GM12878 (cell line): ENCODE results near the gene KCNIP2. TPM values are rescaled to one million over a fixed set of nuclear protein-coding genes. Genes with fewer than 3 reads are reported as not detected.
A peak's percentile ranks its signal among the peaks of the same experiment; 100 is the strongest.

Experiments
- ATAC-seq: fragments of 200-7000 bp; cut with Tn5 transposase; 3 replicates; pipeline ENCODE4 v1.9.1; 2020; ENCODE audit warnings: mild to moderate bottlenecking, moderate library complexity
- BruUV-seq: library from RNA; stranded (reverse); fragments of 400-500 nt; replicated peaks from 2 replicates; lab custom pipeline; 2021; lab: Mats Ljungman, UMichigan
- CTCF ChIA-PET: fragments of 300-600 bp; sonication (Branson Sonifier 250); formaldehyde crosslinking; extraction: SDS; loops from one replicate; lab custom pipeline; 2021; ENCODE audit warnings: inconsistent platforms; lab: Yijun Ruan, JAX
- POLR2A ChIA-PET: fragments of 350-600 bp; formaldehyde crosslinking; extraction: SDS; loops from one replicate; lab custom pipeline; 2021; ENCODE audit warnings: inconsistent platforms; lab: Charles Lee
- RAD21 ChIA-PET: fragments of 300-600 bp; sonication (Branson Sonifier 250); formaldehyde crosslinking; loops from one replicate; lab custom pipeline; 2023; ENCODE audit warnings: antibody characterized with exemption; ENCODE audit not compliant: unreplicated experiment; lab: Charles Lee
- SMC1A ChIA-PET: fragments of 300-600 bp; sonication (Branson Sonifier 250); formaldehyde crosslinking; loops from one replicate; lab custom pipeline; 2023; ENCODE audit not compliant: unreplicated experiment, uncharacterized antibody; lab: Charles Lee
- DNase-seq: peaks from one replicate; pipeline ENCODE4 v3.0.0-alpha.2; 2011; ENCODE audit warnings: low read depth, low spot score
- FAIRE-seq: peaks from 3 replicates; lab custom pipeline; 2011; peaks lifted over from hg19 to GRCh38; lab: Jason Lieb, UNC
- H2AFZ ChIP-seq: 2 replicates; pipeline ENCODE4 v1.6.0; 2011; ENCODE audit warnings: low read depth, low read length, control low read depth; ENCODE audit not compliant: control insufficient read depth
- H3K27ac ChIP-seq: 2 replicates; pipeline ENCODE4 v1.5.1; 2011; ENCODE audit warnings: control low read depth; ENCODE audit not compliant: control insufficient read depth, insufficient read depth
- H3K27me3 ChIP-seq, 2 experiments: replicated peaks in 1 of 2; 2 replicates each; pipeline versions ENCODE4 v1.6.0 to v1.6.1; 2011; ENCODE audit warnings: low read length in 1 of 2; ENCODE audit not compliant: control insufficient read depth in 2 of 2, insufficient read depth in 2 of 2
- H3K36me3 ChIP-seq, 2 experiments: 2 replicates each; pipeline ENCODE4 v1.5.1; 2011; ENCODE audit warnings: low read length in 1 of 2; ENCODE audit not compliant: control insufficient read depth in 2 of 2, insufficient read depth in 2 of 2
- H3K4me1 ChIP-seq: 2 replicates; pipeline ENCODE4 v1.6.1; 2011; ENCODE audit warnings: mild to moderate bottlenecking, low read length, moderate library complexity, mixed read lengths; ENCODE audit not compliant: control insufficient read depth, insufficient read depth
- H3K4me2 ChIP-seq: 2 replicates; pipeline ENCODE4 v1.6.0; 2011; ENCODE audit warnings: control low read depth; ENCODE audit not compliant: control insufficient read depth, insufficient read depth
- H3K4me3 ChIP-seq: fragments of 200-600 bp; sonication (generic); 2 replicates; pipeline ENCODE4 v1.5.1; 2016
- H3K79me2 ChIP-seq: 2 replicates; pipeline ENCODE4 v1.6.0; 2011; ENCODE audit warnings: low read length; ENCODE audit not compliant: control insufficient read depth, insufficient read depth
- H3K9ac ChIP-seq: 2 replicates; pipeline ENCODE4 v1.8.0; 2011; ENCODE audit warnings: low read length, control low read depth, mixed read lengths; ENCODE audit not compliant: control insufficient read depth, insufficient read depth
- H3K9me3 ChIP-seq: replicated peaks from 3 replicates; pipeline ENCODE4 v1.5.1; 2011; ENCODE audit warnings: mild to moderate bottlenecking, low read length; ENCODE audit not compliant: control insufficient read depth, insufficient read depth
- H4K20me1 ChIP-seq: 2 replicates; pipeline ENCODE4 v1.6.0; 2011; ENCODE audit not compliant: control insufficient read depth, insufficient read depth
- DPF2 ChIP-seq: fragments of 450-650 bp; IDR thresholded peaks from 2 replicates; pipeline ENCODE4 v1.6.1; 2017; ENCODE audit warnings: mild to moderate bottlenecking
- JUNB ChIP-seq: IDR thresholded peaks from 2 replicates; pipeline ENCODE4 v1.6.1; 2016; ENCODE audit warnings: antibody characterized with exemption, mild to moderate bottlenecking
- MEF2A ChIP-seq: IDR thresholded peaks from 2 replicates; pipeline ENCODE4 v1.6.1; 2011; ENCODE audit warnings: low read depth, mild to moderate bottlenecking, low read length, moderate library complexity; ENCODE audit not compliant: insufficient read depth
- MEF2B ChIP-seq: fragments of 450-650 bp; IDR thresholded peaks from 2 replicates; pipeline ENCODE4 v1.6.1; 2018; ENCODE audit warnings: mild to moderate bottlenecking, moderate library complexity; ENCODE audit not compliant: partially characterized antibody, poor library complexity, severe bottlenecking
- POLR2A ChIP-seq: IDR thresholded peaks from 2 replicates; pipeline ENCODE4 v1.6.1; 2011; ENCODE audit warnings: low read depth, mild to moderate bottlenecking, low read length
- RAD51 ChIP-seq: fragments of 450-650 bp; IDR thresholded peaks from 2 replicates; pipeline ENCODE4 v1.6.1; 2016; ENCODE audit warnings: moderate library complexity, mild to moderate bottlenecking, inconsistent platforms
- RELA ChIP-seq: fragments of 450-650 bp; IDR thresholded peaks from 2 replicates; pipeline ENCODE4 v1.8.0; 2014; ENCODE audit warnings: borderline replicate concordance; ENCODE audit not compliant: partially characterized antibody
- RFX5 ChIP-seq: IDR thresholded peaks from 2 replicates; pipeline ENCODE4 v1.6.1; 2011; ENCODE audit warnings: low read depth, low read length, improper control_type of control experiment
- RUNX3 ChIP-seq: IDR thresholded peaks from 2 replicates; pipeline ENCODE4 v1.6.1; 2012; ENCODE audit warnings: low read length, inconsistent platforms
- SPI1 ChIP-seq: IDR thresholded peaks from 2 replicates; pipeline ENCODE4 v1.6.1; 2011; ENCODE audit warnings: low read depth, mild to moderate bottlenecking, low read length, moderate library complexity, borderline replicate concordance; ENCODE audit not compliant: insufficient read depth
- TBL1XR1 ChIP-seq: IDR thresholded peaks from 2 replicates; pipeline ENCODE4 v1.6.1; 2012; ENCODE audit warnings: low read depth, low read length, improper control_type of control experiment
- TCF3 ChIP-seq: IDR thresholded peaks from 2 replicates; pipeline ENCODE4 v1.6.1; 2012; ENCODE audit warnings: low read depth, mild to moderate bottlenecking, low read length, borderline replicate concordance; ENCODE audit not compliant: insufficient read depth
- USF1 ChIP-seq: IDR thresholded peaks from 2 replicates; pipeline ENCODE4 v1.6.1; 2011; ENCODE audit warnings: borderline replicate concordance, low read depth, mild to moderate bottlenecking, moderate library complexity, mixed read lengths, low read length; ENCODE audit not compliant: insufficient read depth; ENCODE audit errors: extremely low read length
- WRNIP1 ChIP-seq: IDR thresholded peaks from 2 replicates; pipeline ENCODE4 v1.6.1; 2011; ENCODE audit warnings: low read depth, low read length, improper control_type of control experiment, borderline replicate concordance
- ZNF592 ChIP-seq: fragments of 450-650 bp; IDR thresholded peaks from 2 replicates; pipeline ENCODE4 v1.6.1; 2017; ENCODE audit warnings: mild to moderate bottlenecking, moderate library complexity
- ZSCAN29 ChIP-seq: fragments of 450-650 bp; IDR thresholded peaks from 2 replicates; pipeline ENCODE4 v1.6.1; 2017; ENCODE audit warnings: mild to moderate bottlenecking, moderate library complexity
- WGBS: methylation state at CpG from one replicate; pipeline ENCODE4 v1.1.6; 2016; ENCODE audit warnings: low lambda C conversion rate; ENCODE audit not compliant: insufficient replicate concordance, insufficient coverage; ENCODE audit errors: missing lambda C conversion rate; 5-methylcytosine and 5-hydroxymethylcytosine counted together
- in situ Hi-C: fragments of 300-500 bp; cut with MboI; formaldehyde crosslinking; loops from 9 replicates; pipeline ENCODE4 v1.14.3; 2018; ENCODE audit warnings: mixed read lengths
- intact Hi-C: fragments of 100-400 bp; cut with micrococcal nuclease; formaldehyde crosslinking; loops from one replicate; pipeline ENCODE4 v1.14.2; 2022; ENCODE audit not compliant: unreplicated experiment
- polyA plus RNA-seq, 11 experiments: library from polyadenylated mRNA; depleted of rRNA in 4 of 11; unstranded in 6 of 11; stranded (reverse) in 5 of 11; fragments of >200 nt; fragmentation: Nextera tagmentation in 4 of 11; fragmentation: Illumina TruSeq in 1 of 11; extraction: Ambion mirVana in 4 of 11; extraction: Trizol in 1 of 11; gene quantifications; 1 replicate in 1 of 11; 2 replicates in 10 of 11; pipeline versions ENCODE4 v1.2.1 to v1.2.3, GENCODE V29; 2011 to 2016; ENCODE audit warnings: inconsistent platforms in 2 of 11, missing spikeins in 2 of 11, low read depth in 1 of 11
- total RNA-seq, 4 experiments: library from RNA; depleted of rRNA in 3 of 4; stranded (reverse); fragments of >200 nt in 3 of 4; fragmentation: Illumina TruSeq in 1 of 4; extraction: Trizol in 1 of 4; gene quantifications; 2 replicates each; pipeline versions ENCODE4 v1.2.1 to v1.2.3, GENCODE V29; 2013 to 2021
- TF ChIP-seq, protein P1 (sequence below): IDR thresholded peaks from 2 replicates; pipeline ENCODE4 v1.6.1; 2011; ENCODE audit warnings: low read depth, low read length, improper control_type of control experiment, borderline replicate concordance

KCNIP2 gene
- total and polyA plus RNA-seq, 10 of the 15 experiments (the other 5 are each of a cell fraction or from before 2014, with no cell fraction given): 0.46 to 4.3 (median 1.7) TPM

DNA sequence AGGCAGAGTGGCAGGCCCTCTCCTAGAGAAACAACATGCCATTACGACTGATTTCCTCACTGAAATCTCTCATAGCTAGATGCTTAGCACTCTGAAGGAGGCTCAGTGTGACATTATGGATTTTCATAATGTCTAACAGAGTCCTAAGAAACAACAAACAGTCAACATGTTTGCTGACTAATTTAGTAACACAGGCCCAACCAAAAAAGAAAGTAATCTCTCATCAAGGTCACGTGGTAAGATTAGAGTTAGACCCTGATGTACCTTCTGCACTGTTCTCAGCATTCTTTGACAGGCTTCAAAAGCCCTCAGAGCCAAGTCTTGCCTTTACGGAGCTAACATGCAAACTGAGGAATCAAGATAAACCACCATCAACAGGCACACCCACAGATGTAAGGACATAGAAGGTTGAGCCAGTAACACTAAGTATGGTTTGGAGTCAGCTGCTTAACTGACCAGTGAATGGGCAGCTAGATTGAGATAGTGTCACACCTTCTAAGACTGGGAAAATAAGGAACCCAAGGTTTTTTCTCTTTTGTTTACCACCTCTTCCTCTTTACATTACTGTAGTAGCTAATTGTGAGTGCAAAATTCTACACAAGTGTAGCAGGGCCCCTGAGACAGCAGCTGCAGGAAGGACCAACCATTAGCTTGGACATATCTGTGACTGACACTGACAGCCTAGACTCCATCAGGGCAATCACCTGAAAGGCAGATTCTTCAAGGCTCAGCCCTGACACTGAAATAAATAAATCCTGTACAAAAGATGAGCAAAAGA lies 15.3 kb upstream of the KCNIP2 start:
- Histone ChIP-seq H2AFZ (peak overlapping the region; percentile 36; the same call in 1 of the 2 replicates), H3K4me1 (peaks cover 32% of the 10 kb centered on the region), H3K9me3 (peaks cover 8% of the 10 kb centered on the region), H3K4me3 (peak overlapping the region; percentile 28; the same call in 1 of the 2 replicates), H3K79me2 (no peaks in the 10 kb centered on the region), H3K27me3 (no peaks in the 10 kb centered on the region), H3K27ac (peak overlapping the region; percentile 83), H3K4me2 (peak overlapping the region; percentile 88), H3K9ac (peak overlapping the region; percentile 46; the same call in 1 of the 2 replicates), H3K36me3 (no peaks in the 10 kb centered on the region), H4K20me1 (no peaks in the 10 kb centered on the region)
- ATAC-seq (peak; percentile 91), DNase-seq (peak; percentile 61), FAIRE-seq (peak; percentile 52)
- intact Hi-C loops: no loop called here
- RAD21 ChIA-PET: interaction anchor here (0.5 to 3.3 kb wide), 9 partner anchors 8 to 350 kb away, joined by 3 to 31 read pairs (median 4); no protein-coding TSS in a partner anchor
- POLR2A ChIA-PET: interaction anchor here (0.5 to 1.9 kb wide), 10 partner anchors 10 to 259 kb away, joined by 3 to 7 read pairs (median 4); no protein-coding TSS in a partner anchor
- SMC1A ChIA-PET: interaction anchor here (0.7 to 7.9 kb wide), 22 partner anchors 10 to 194 kb away, joined by 3 to 62 read pairs (median 5); partner anchors contain the start of gene KCNIP2
- BruUV-seq: no TSS peak
- CTCF ChIA-PET: interaction anchor here (0.6 to 14.0 kb wide), 13 partner anchors 10 to 257 kb away, joined by 3 to 143 read pairs (median 4); partner anchors contain the start of gene KCNIP2
- WGBS: under 1% methylated on average over 3 of the region's 3 CpGs
- in situ Hi-C loops: no loop called here
- TF ChIP-seq JUNB (peak; percentile 75), TCF3 (no peak), MEF2B (peak; percentile 10), MEF2A (0 out of 2 replicates have a peak, but pooled peaks have one; percentile 19), RFX5 (no peak), RAD51 (peak; percentile 96), ZSCAN29 (no peak), SPI1 (peak; percentile 45; the same call in 1 of the 2 replicates), USF1 (peak; percentile 53), WRNIP1 (no peak), TBL1XR1 (peak; percentile 14; the same call in 1 of the 2 replicates), DPF2 (0 out of 2 replicates have a peak, but pooled peaks have one; percentile 26), RUNX3 (peak; percentile 23; the same call in 1 of the 2 replicates), ZNF592 (no peak), RELA (no peak), POLR2A (peak; percentile 45; the same call in 1 of the 2 replicates)
- TF ChIP-seq, protein P1, sequence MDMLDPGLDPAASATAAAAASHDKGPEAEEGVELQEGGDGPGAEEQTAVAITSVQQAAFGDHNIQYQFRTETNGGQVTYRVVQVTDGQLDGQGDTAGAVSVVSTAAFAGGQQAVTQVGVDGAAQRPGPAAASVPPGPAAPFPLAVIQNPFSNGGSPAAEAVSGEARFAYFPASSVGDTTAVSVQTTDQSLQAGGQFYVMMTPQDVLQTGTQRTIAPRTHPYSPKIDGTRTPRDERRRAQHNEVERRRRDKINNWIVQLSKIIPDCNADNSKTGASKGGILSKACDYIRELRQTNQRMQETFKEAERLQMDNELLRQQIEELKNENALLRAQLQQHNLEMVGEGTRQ: peak; percentile 22; the same call in 1 of the 2 replicates
